ENCODE measurements around the gene RHOB. TPM values are rescaled to one million over a fixed set of nuclear protein-coding genes. Genes with fewer than 3 reads are reported as not detected.

RHOB gene
- polyA plus RNA-seq, 1 of the 3 experiments (the other 2 are of a cell fraction): 50.3 TPM

- no peak overlapping the region for H3K27ac ChIP-seq (ENCODE audit: low read depth in 2 of 2, low read length in 1 of 2)
- H3K9me3 ChIP-seq: no peaks in the 10 kb centered on the region
- no peaks in the 10 kb centered on the region for H3K79me2 ChIP-seq (ENCODE audit: insufficient read depth)
- H3K4me1 ChIP-seq (ENCODE audit: control insufficient read depth in 1 of 2, insufficient read depth in 2 of 2, low read depth in 1 of 2, low read length in 1 of 2): peaks cover 0 to 23% of the 10 kb centered on the region in 2 experiments; a peak in 2 of 4 replicates
- no peak overlapping the region for H3K4me3 ChIP-seq (ENCODE audit: low read depth in 2 of 2, low read length in 1 of 2)
- no peaks in the 10 kb centered on the region for H3F3A ChIP-seq (replicated peaks; ENCODE audit: insufficient read depth)
- no peaks in the 10 kb centered on the region for H3K27me3 ChIP-seq (ENCODE audit: insufficient read depth)
- no peaks in the 10 kb centered on the region for H4K20me1 ChIP-seq (ENCODE audit: insufficient read depth)
- TF ChIP-seq IRF3 (IDR thresholded peaks at IDR 0.05; ENCODE audit: low read depth, low read length) (no peak), PBX3 (IDR thresholded peaks at IDR 0.05) (no peak)
- ChIA-PET CTCF (interaction anchor here (1.1 to 1.2 kb wide), 2 partner anchors 9 to 14 kb away, joined by 3 read pairs; no protein-coding TSS in a partner anchor), POLR2A (no interaction called here)
- H2AFZ ChIP-seq (ENCODE audit: low read depth): no peak overlapping the region
- H3K4me2 ChIP-seq: no peak overlapping the region
- WGBS (ENCODE audit: low lambda C conversion rate): 93% methylated on average over 3 of the region's 3 CpGs
- no peaks in the 10 kb centered on the region for H3K36me3 ChIP-seq (replicated peaks in 1 of 2; ENCODE audit: control insufficient read depth in 1 of 2, insufficient read depth in 2 of 2, low read length in 1 of 2)
- H3K9ac ChIP-seq: no peak overlapping the region
- no peaks in the 10 kb centered on the region for H3K9me2 ChIP-seq
- DNase-seq: no peak
Observed at GRCh38 chr2:20482725-20483124, 35.9 kb downstream of the RHOB start.

- no peak for TF ChIP-seq RFX5 (IDR thresholded peaks at IDR 0.05; ENCODE audit: low read length)
- no peak for TF ChIP-seq SMC3 (IDR thresholded peaks at IDR 0.05; ENCODE audit: low read depth, low read length)
- TF ChIP-seq JUND (IDR thresholded peaks at IDR 0.05): no peak
- TF ChIP-seq CHD2 (IDR thresholded peaks at IDR 0.05; ENCODE audit: low read length, partially characterized antibody): no peak
- TF ChIP-seq REST (IDR thresholded peaks at IDR 0.05; ENCODE audit: low read depth, low read length): no peak
- no peak for TF ChIP-seq MAX (IDR thresholded peaks at IDR 0.05; ENCODE audit: low read depth)
- no peak for TF ChIP-seq FOSL2 (IDR thresholded peaks at IDR 0.05; ENCODE audit: borderline replicate concordance, low read depth)
- no peak for TF ChIP-seq CTCF (IDR thresholded peaks at IDR 0.05)
- no peak for TF ChIP-seq POLR2AphosphoS5 (IDR thresholded peaks at IDR 0.05; ENCODE audit: low read depth, low read length)
- TF ChIP-seq EP300 (IDR thresholded peaks at IDR 0.05; ENCODE audit: borderline replicate concordance in 1 of 2, low read depth in 1 of 2, low read length in 1 of 2): no peak
- TF ChIP-seq RXRA (IDR thresholded peaks at IDR 0.05; ENCODE audit: borderline replicate concordance, low read depth): no peak
- no peak for TF ChIP-seq YY1 (IDR thresholded peaks at IDR 0.05; ENCODE audit: low read depth)
- TF ChIP-seq SIN3A (IDR thresholded peaks at IDR 0.05; ENCODE audit: borderline replicate concordance, low read depth, low read length): no peak
- TF ChIP-seq PBX3 (IDR thresholded peaks at IDR 0.05): no peak
- no peak for TF ChIP-seq FOXM1 (IDR thresholded peaks at IDR 0.05; ENCODE audit: low read depth)
- CTCF ChIA-PET: interaction anchor here (1.1 to 1.2 kb wide), 2 partner anchors 10 to 15 kb away, joined by 3 read pairs; no protein-coding TSS in a partner anchor
- no peak overlapping the region for H3K9ac ChIP-seq
- POLR2A ChIA-PET: no interaction called here
- no peaks in the 10 kb centered on the region for H3F3A ChIP-seq (replicated peaks; ENCODE audit: insufficient read depth)
- H3K4me1 ChIP-seq (ENCODE audit: control insufficient read depth in 1 of 2, insufficient read depth in 2 of 2, low read depth in 1 of 2, low read length in 1 of 2): peaks cover 0 to 29% of the 10 kb centered on the region in 2 experiments; a peak in 2 of 4 replicates
- H3K36me3 ChIP-seq (replicated peaks in 1 of 2; ENCODE audit: control insufficient read depth in 1 of 2, insufficient read depth in 2 of 2, low read length in 1 of 2): no peaks in the 10 kb centered on the region
- H3K4me2 ChIP-seq: no peak overlapping the region
- no peak for DNase-seq
- H3K4me3 ChIP-seq (ENCODE audit: low read depth in 2 of 2, low read length in 1 of 2): no peak overlapping the region
- no peak overlapping the region for H3K27ac ChIP-seq (ENCODE audit: low read depth in 2 of 2, low read length in 1 of 2)
- WGBS (ENCODE audit: low lambda C conversion rate): 87% methylated on average over 7 of the region's 7 CpGs
- H2AFZ ChIP-seq (ENCODE audit: low read depth): no peak overlapping the region
- H3K27me3 ChIP-seq (ENCODE audit: insufficient read depth): no peaks in the 10 kb centered on the region
- H4K20me1 ChIP-seq (ENCODE audit: insufficient read depth): no peaks in the 10 kb centered on the region
- H3K79me2 ChIP-seq (ENCODE audit: insufficient read depth): no peaks in the 10 kb centered on the region
- no peaks in the 10 kb centered on the region for H3K9me3 ChIP-seq
- no peaks in the 10 kb centered on the region for H3K9me2 ChIP-seq
Observed at GRCh38 chr2:20483194-20483895, 36.5 kb downstream of the RHOB start.

All from SK-N-SH (cell line).